Measurements from ENCODE around the gene HIGD1B. TPM values are rescaled to one million over a fixed set of nuclear protein-coding genes. Genes with fewer than 3 reads are reported as not detected.

Gene HIGD1B
- total RNA-seq, 4 donors from 2014 or later = 1.8 to 6.6 (median 4.4) TPM

GRCh38 chr17:44892250-44892649, 44.6 kb downstream of the HIGD1B start:
- peaks cover 0 to 31% of the 10 kb centered on the region in 2 donors for H3K36me3 ChIP-seq
- intact Hi-C loops (cut with DNase I; ENCODE audit: low total_unique reads) = no loop called here
- TF ChIP-seq, protein P1, sequence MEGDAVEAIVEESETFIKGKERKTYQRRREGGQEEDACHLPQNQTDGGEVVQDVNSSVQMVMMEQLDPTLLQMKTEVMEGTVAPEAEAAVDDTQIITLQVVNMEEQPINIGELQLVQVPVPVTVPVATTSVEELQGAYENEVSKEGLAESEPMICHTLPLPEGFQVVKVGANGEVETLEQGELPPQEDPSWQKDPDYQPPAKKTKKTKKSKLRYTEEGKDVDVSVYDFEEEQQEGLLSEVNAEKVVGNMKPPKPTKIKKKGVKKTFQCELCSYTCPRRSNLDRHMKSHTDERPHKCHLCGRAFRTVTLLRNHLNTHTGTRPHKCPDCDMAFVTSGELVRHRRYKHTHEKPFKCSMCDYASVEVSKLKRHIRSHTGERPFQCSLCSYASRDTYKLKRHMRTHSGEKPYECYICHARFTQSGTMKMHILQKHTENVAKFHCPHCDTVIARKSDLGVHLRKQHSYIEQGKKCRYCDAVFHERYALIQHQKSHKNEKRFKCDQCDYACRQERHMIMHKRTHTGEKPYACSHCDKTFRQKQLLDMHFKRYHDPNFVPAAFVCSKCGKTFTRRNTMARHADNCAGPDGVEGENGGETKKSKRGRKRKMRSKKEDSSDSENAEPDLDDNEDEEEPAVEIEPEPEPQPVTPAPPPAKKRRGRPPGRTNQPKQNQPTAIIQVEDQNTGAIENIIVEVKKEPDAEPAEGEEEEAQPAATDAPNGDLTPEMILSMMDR (IDR thresholded peaks at IDR 0.05 in 4 of 5, conservative IDR thresholded peaks at IDR 0.05 in 1 of 5) = no peak
- no peak for TF ChIP-seq POLR2A (IDR thresholded peaks at IDR 0.05)

GRCh38 chr17:44894642-44895041, 47.0 kb downstream of the HIGD1B start:
- intact Hi-C loops (cut with DNase I; ENCODE audit: low total_unique reads) = loop anchor here (5.0 kb wide), 1 partner anchor 53 kb away; the partner anchor contains the start of gene KIF18B
- ATAC-seq (no peak), DNase-seq (no peak)
- H3K36me3 ChIP-seq = peaks cover 0 to 31% of the 10 kb centered on the region in 2 donors
- no peak overlapping the region for H3K27ac ChIP-seq
- no peaks in the 10 kb centered on the region for H3K27me3 ChIP-seq
- H3K9me3 ChIP-seq = no peaks in the 10 kb centered on the region
- peaks cover 15 to 17% of the 10 kb centered on the region in 2 donors for H3K4me1 ChIP-seq
- in situ Hi-C loops (cut with MboI; ENCODE audit: low sequenced_read_pairs in 4 of 4) = no loop called here
- H3K4me3 ChIP-seq = no peak overlapping the region
- no peak for TF ChIP-seq POLR2A (IDR thresholded peaks at IDR 0.05)
- TF ChIP-seq, protein P1 (IDR thresholded peaks at IDR 0.05 in 4 of 5, conservative IDR thresholded peaks at IDR 0.05 in 1 of 5) = no peak

More at GRCh38 chr17:44892250-44892649, 44.6 kb downstream of the HIGD1B start:
- Histone ChIP-seq H3K4me1 (peaks cover 0 to under 1% of the 10 kb centered on the region in 2 donors), H3K4me3 (no peak overlapping the region), H3K27ac (no peak overlapping the region), H3K27me3 (no peaks in the 10 kb centered on the region), H3K9me3 (no peaks in the 10 kb centered on the region)
- no peak for DNase-seq
- no peak for ATAC-seq
- in situ Hi-C loops (cut with MboI; ENCODE audit: low sequenced_read_pairs in 4 of 4) = no loop called here

DNA sequence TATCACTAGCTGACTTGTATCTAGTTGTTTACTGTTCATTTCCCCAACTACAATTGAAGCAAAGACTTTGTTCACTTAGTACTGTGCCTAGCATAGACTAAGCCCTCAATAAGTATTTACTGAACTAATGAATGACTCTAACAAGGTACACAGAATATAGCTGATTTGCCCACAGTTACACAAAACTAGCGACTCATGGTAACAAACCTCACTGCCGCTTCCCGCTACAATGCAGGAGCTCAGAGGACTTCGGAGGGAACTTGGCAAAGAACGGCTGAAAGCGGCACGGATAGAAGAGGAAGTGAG, 51.0 kb downstream of the HIGD1B start:
- in situ Hi-C loops (cut with MboI; ENCODE audit: low sequenced_read_pairs in 4 of 4) = no loop called here
- H3K27me3 ChIP-seq = no peaks in the 10 kb centered on the region
- H3K4me1 ChIP-seq = peaks cover 20 to 23% of the 10 kb centered on the region in 2 donors
- H3K36me3 ChIP-seq = peaks cover 0 to 11% of the 10 kb centered on the region in 2 donors
- DNase-seq (peak in 1 of 2 donors; percentile 24), ATAC-seq (no peak)
- H3K4me3 ChIP-seq = peak overlapping the region; percentile 74 to 92 (median 83)
- TF ChIP-seq, protein P1 (IDR thresholded peaks at IDR 0.05 in 4 of 5, conservative IDR thresholded peaks at IDR 0.05 in 1 of 5) = no peak
- no peak for TF ChIP-seq POLR2A (IDR thresholded peaks at IDR 0.05)
- intact Hi-C loops (cut with DNase I; ENCODE audit: low total_unique reads) = loop anchor here (5.0 kb wide), 1 partner anchor 49 kb away; the partner anchor contains the start of gene KIF18B
- H3K27ac ChIP-seq = peak overlapping the region; percentile 91 to 99 (median 96)
- H3K9me3 ChIP-seq = no peaks in the 10 kb centered on the region

DNA sequence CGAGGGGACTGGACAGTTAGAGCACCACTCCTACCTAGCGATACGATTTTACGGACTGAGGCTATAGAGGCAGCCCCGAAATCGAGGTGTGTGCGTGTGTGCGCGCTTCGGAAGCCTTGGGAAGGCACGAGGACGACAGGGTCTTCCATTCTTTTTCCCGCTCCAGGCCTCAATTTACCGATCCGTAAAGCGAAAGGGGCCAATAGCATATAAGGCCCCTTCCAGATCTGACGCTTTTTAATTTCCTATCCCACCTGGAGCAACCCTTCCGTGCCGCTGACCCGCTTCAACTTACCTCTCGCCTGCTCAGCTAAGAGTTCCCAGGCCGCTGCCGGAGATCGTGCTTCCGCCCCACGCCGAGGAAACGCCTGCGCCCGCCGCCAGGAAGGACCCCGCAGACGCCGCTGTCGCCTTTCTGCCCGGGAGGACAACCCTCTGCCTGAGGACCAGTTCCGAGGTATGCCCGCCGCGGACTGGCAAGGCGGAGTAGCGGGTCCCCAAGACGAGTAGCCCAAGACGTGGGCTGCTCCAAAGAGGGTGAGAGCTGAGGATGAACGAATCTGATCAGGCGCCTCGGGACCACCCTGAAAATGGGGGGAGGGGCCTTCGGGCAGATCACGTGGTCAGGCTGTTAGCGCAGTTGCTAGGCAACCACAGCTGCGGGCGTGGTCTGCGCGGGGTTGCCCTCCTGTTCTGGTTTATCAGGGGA, 51.5 kb downstream of the HIGD1B start, which contains the start of gene EFTUD2:
Gene EFTUD2, minus strand, starts transcription at position 372 of the 709 bp plus-strand sequence. CDS start 4,924 bp downstream, outside the sequence.
- peaks cover 20 to 23% of the 10 kb centered on the region in 2 donors for H3K4me1 ChIP-seq
- H3K27me3 ChIP-seq = no peaks in the 10 kb centered on the region
- ATAC-seq = peak; percentile 91 to 95
- peak within 1 kb of the TSS; percentile 74 to 92 (median 83) for H3K4me3 ChIP-seq
- in situ Hi-C loops (cut with MboI; ENCODE audit: low sequenced_read_pairs in 4 of 4) = no loop called here
- H3K9me3 ChIP-seq = no peaks in the 10 kb centered on the region
- H3K36me3 ChIP-seq = peaks cover 0 to 6% of the 10 kb centered on the region in 2 donors
- peak within 1 kb of the TSS; percentile 91 to 99 (median 96) for H3K27ac ChIP-seq
- TF ChIP-seq, protein P1 (IDR thresholded peaks at IDR 0.05 in 4 of 5, conservative IDR thresholded peaks at IDR 0.05 in 1 of 5) = peak in 1 of 5 experiments; percentile 31
- TF ChIP-seq POLR2A (IDR thresholded peaks at IDR 0.05) = peak; percentile 30 to 41
- intact Hi-C loops (cut with DNase I; ENCODE audit: low total_unique reads) = loop anchor here (5.0 kb wide), 1 partner anchor 48 kb away; the partner anchor contains the start of gene KIF18B
- peak; percentile 80 to 85 for DNase-seq

Other genes with a start within 250 kb of the HIGD1B start
- gene MEIOC, start 191.4 kb upstream of the HIGD1B start, total RNA-seq = not detected
- gene CCDC43, start 158.1 kb upstream of the HIGD1B start, total RNA-seq = 10 to 100 TPM; 44.3 to 54.3 (median 51.5) TPM
- gene DBF4B, start 139.2 kb upstream of the HIGD1B start, total RNA-seq = 1 to 10 TPM in 3 of 4 donors, under 1 TPM in 1; 0.63 to 2.9 (median 1.7) TPM
- under 1 TPM in 2 of 4 donors, not detected in 2; 0.04 to 0.36 TPM for gene ADAM11, start 88.9 kb upstream of the HIGD1B start, total RNA-seq
- gene GJC1, start 17.6 kb upstream of the HIGD1B start, total RNA-seq = 1 to 10 TPM; 2.1 to 9.2 (median 4.6) TPM
- 100 to 1,000 TPM in 1 of 4 donors, 10 to 100 TPM in 3; 65.0 to 116 (median 81.3) TPM for gene EFTUD2, start 51.6 kb downstream of the HIGD1B start, total RNA-seq
- gene GFAP, start 67.6 kb downstream of the HIGD1B start, total RNA-seq = not detected
- 1 to 10 TPM in 1 of 4 donors, under 1 TPM in 1, not detected in 2; 0.09 to 1.7 TPM for gene KIF18B, start 99.9 kb downstream of the HIGD1B start, total RNA-seq
- not detected for gene C1QL1, start 120.4 kb downstream of the HIGD1B start, total RNA-seq
- gene DCAKD, start 203.7 kb downstream of the HIGD1B start, total RNA-seq = 10 to 100 TPM in 3 of 4 donors, 1 to 10 TPM in 1; 9.8 to 14.4 (median 12.3) TPM
- gene NMT1, start 213.4 kb downstream of the HIGD1B start, total RNA-seq = 100 to 1,000 TPM in 1 of 4 donors, 10 to 100 TPM in 3; 60.7 to 127 (median 71.5) TPM